A673 (cell line): Measurements from ENCODE around the gene PRIMPOL.

Source experiments
- CTCF ChIP-seq: fragments of 300-800, 200-600 bp; sonication (generic); conservative IDR thresholded peaks from 2 replicates; pipeline ENCODE4 v1.5.1; 2017; ENCODE audit warnings: low read depth, mild to moderate bottlenecking, antibody characterized with exemption, low read length, moderate library complexity, mixed read lengths
- EZH2 ChIP-seq: fragments of 200-600 bp; sonication (generic); IDR thresholded peaks from 2 replicates; pipeline ENCODE4 v1.6.1; 2017; ENCODE audit warnings: borderline replicate concordance, low read depth, mild to moderate bottlenecking, mixed read lengths, antibody characterized with exemption, low read length; ENCODE audit not compliant: poor library complexity, severe bottlenecking

DNA sequence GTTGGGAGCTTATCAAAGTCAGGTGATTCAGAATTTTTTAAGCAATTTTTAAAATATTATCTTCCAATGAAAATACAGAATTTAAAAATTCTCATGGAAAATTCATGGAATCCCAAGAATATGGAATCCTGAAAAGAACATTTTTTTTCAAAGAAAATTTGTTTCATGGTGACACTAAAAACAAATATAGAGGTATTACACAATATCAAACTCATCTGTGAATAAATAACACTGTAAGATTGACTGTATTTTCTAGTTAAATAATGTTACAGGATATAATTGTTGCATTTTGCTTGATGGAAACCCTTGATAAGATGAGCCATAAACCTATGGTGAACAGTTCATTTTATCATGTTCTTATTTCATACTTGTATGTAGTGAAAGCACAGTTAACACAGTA is 11.4 kb downstream of the PRIMPOL start:
- TF ChIP-seq CTCF (no peak), EZH2 (no peak)
